SH-SY5Y (cell line): ENCODE results near the gene LCNL1.

Experiments used
- GATA2 ChIP-seq: IDR thresholded peaks from 2 replicates; pipeline ENCODE4 v1.6.1; 2011; ENCODE audit warnings: mild to moderate bottlenecking, low read depth, low read length
- GATA3 ChIP-seq: IDR thresholded peaks from 2 replicates; pipeline ENCODE4 v1.6.1; 2011; ENCODE audit warnings: low read depth, mild to moderate bottlenecking, low read length, moderate library complexity

LCNL1 gene

GRCh38 chr9:137030006-137030405 is 47.2 kb downstream of the LCNL1 start:
- TF ChIP-seq GATA2 (no peak), GATA3 (no peak)

- TF ChIP-seq GATA2, result no peak
- no peak for TF ChIP-seq GATA3
These were observed 48.0 kb downstream of the LCNL1 start for GRCh38 chr9:137030538-137031527.

GRCh38 chr9:137031904-137032640 is 49.3 kb downstream of the LCNL1 start, which contains the start of gene FUT7:
FUT7 (minus strand) TSS chr9:137032088; CDS start chr9:137031991, 97 bp downstream.
- no peak for TF ChIP-seq GATA3
- no peak for TF ChIP-seq GATA2

- TF ChIP-seq GATA3, result no peak
- TF ChIP-seq GATA2, result no peak
These were observed 50.1 kb downstream of the LCNL1 start for GRCh38 chr9:137032858-137033257.

GRCh38 chr9:137034039-137034708 is 51.4 kb downstream of the LCNL1 start:
- TF ChIP-seq GATA2 (no peak), GATA3 (no peak)

GRCh38 chr9:137034709-137035506 is 52.1 kb downstream of the LCNL1 start:
- TF ChIP-seq GATA3 (no peak), GATA2 (no peak)
